WTC11 (cell line): ENCODE results near the gene ARHGAP28. TPM values are rescaled to one million over a fixed set of nuclear protein-coding genes. Genes with fewer than 3 reads are reported as not detected.
A peak's percentile ranks its signal among the peaks of the same experiment; 100 is the strongest.

Source experiments
- ATAC-seq: fragments of 200-7000 bp; cut with Tn5 transposase; 2 replicates; pipeline ENCODE4 v1.10.0; 2021; ENCODE audit warnings: mild to moderate bottlenecking, moderate library complexity
- CTCF ChIA-PET: fragments of 300-600 bp; sonication (Branson Sonifier 250); formaldehyde crosslinking; loops from one replicate; lab custom pipeline; 2021; ENCODE audit warnings: antibody characterized with exemption; lab: Charles Lee
- POLR2A ChIA-PET: fragments of 350-600 bp; sonication (Branson Sonifier 250); formaldehyde crosslinking; loops from one replicate; lab custom pipeline; 2021; ENCODE audit warnings: antibody characterized with exemption; lab: Charles Lee
- DNase-seq: peaks from one replicate; pipeline ENCODE4 v3.0.0; 2021; ENCODE audit warnings: low spot score
- H3K27ac Mint-ChIP-seq: 2 replicates; pipeline ENCODE4 v1.8.0; 2021; ENCODE audit warnings: mixed read lengths
- H3K27me3 Mint-ChIP-seq: 2 replicates; pipeline ENCODE4 v1.8.0; 2021; ENCODE audit warnings: low read depth, mild to moderate bottlenecking, moderate library complexity, mixed read lengths
- H3K36me3 Mint-ChIP-seq: 2 replicates; pipeline ENCODE4 v1.8.0; 2021; ENCODE audit warnings: mixed read lengths
- H3K4me1 Mint-ChIP-seq: 2 replicates; pipeline ENCODE4 v1.8.0; 2022; ENCODE audit warnings: mixed read lengths
- H3K4me3 Mint-ChIP-seq: 2 replicates; pipeline ENCODE4 v1.8.0; 2021; ENCODE audit warnings: mild to moderate bottlenecking, moderate library complexity, mixed read lengths
- H3K9me3 Mint-ChIP-seq: 2 replicates; pipeline ENCODE4 v1.8.0; 2021; ENCODE audit warnings: mixed read lengths
- ESRRA ChIP-seq: sonication (generic); formaldehyde crosslinking; IDR thresholded peaks from 2 replicates; pipeline ENCODE4 v1.8.1; 2022; ENCODE audit warnings: mild to moderate bottlenecking, missing genetic modification reagents, borderline replicate concordance
- ETV6 ChIP-seq: sonication (generic); formaldehyde crosslinking; IDR thresholded peaks from 2 replicates; pipeline ENCODE4 v1.8.1; 2022; ENCODE audit warnings: mild to moderate bottlenecking, missing genetic modification reagents
- FOXJ3 ChIP-seq: sonication (generic); formaldehyde crosslinking; IDR thresholded peaks from 2 replicates; pipeline ENCODE4 v1.9.0; 2021; ENCODE audit warnings: missing genetic modification reagents, mild to moderate bottlenecking, borderline replicate concordance
- OVOL2 ChIP-seq: fragments of 250-450 bp; sonication (Bioruptor Pico); IDR thresholded peaks from 2 replicates; pipeline ENCODE4 v1.9.0; 2021; ENCODE audit warnings: mild to moderate bottlenecking, borderline replicate concordance
- RELA ChIP-seq: sonication (generic); formaldehyde crosslinking; IDR thresholded peaks from 2 replicates; pipeline ENCODE4 v1.8.1; 2022; ENCODE audit warnings: missing genetic modification reagents, mild to moderate bottlenecking, borderline replicate concordance
- RORB ChIP-seq: fragments of 250-450 bp; sonication (Bioruptor Pico); IDR thresholded peaks from 2 replicates; pipeline ENCODE4 v1.9.0; 2021; ENCODE audit warnings: mild to moderate bottlenecking
- TP53 ChIP-seq: sonication (generic); formaldehyde crosslinking; IDR thresholded peaks from 2 replicates; pipeline ENCODE4 v1.8.1; 2023; ENCODE audit warnings: mild to moderate bottlenecking, missing genetic modification reagents
- ZNF396 ChIP-seq: fragments of 250-450 bp; sonication (Bioruptor Pico); IDR thresholded peaks from 2 replicates; pipeline ENCODE4 v1.8.0; 2021; ENCODE audit warnings: mild to moderate bottlenecking, moderate library complexity, borderline replicate concordance
- ZNF671 ChIP-seq: fragments of 250-450 bp; sonication (Bioruptor Pico); IDR thresholded peaks from 2 replicates; pipeline ENCODE4 v1.8.0; 2021; ENCODE audit warnings: mild to moderate bottlenecking
- total RNA-seq: library from RNA; stranded (reverse); gene quantifications from 3 replicates; pipeline ENCODE4 v1.2.3, GENCODE V29; 2021
- TF ChIP-seq, protein P1 (sequence below): sonication (generic); formaldehyde crosslinking; IDR thresholded peaks from 2 replicates; pipeline ENCODE4 v1.8.0; 2022; ENCODE audit warnings: mild to moderate bottlenecking, missing genetic modification reagents
- TF ChIP-seq, protein P2 (sequence below): sonication (generic); formaldehyde crosslinking; IDR thresholded peaks from 2 replicates; pipeline ENCODE4 v1.8.1; 2023; ENCODE audit warnings: mild to moderate bottlenecking, moderate library complexity, missing genetic modification reagents
- TF ChIP-seq, protein P3 (sequence below): sonication (generic); formaldehyde crosslinking; IDR thresholded peaks from 2 replicates; pipeline ENCODE4 v1.8.0; 2023; ENCODE audit warnings: mild to moderate bottlenecking, missing genetic modification reagents
- TF ChIP-seq, protein P4 (sequence below): fragments of 250-450 bp; sonication (Bioruptor Pico); IDR thresholded peaks from 2 replicates; pipeline ENCODE4 v1.8.0; 2021; ENCODE audit warnings: mild to moderate bottlenecking
- TF ChIP-seq, protein P5 (sequence below): sonication (generic); formaldehyde crosslinking; IDR thresholded peaks from 2 replicates; pipeline ENCODE4 v1.8.0; 2022; ENCODE audit warnings: mild to moderate bottlenecking, missing genetic modification reagents
- TF ChIP-seq, protein P6 (sequence below): fragments of 250-450 bp; sonication (Bioruptor Pico); IDR thresholded peaks from 2 replicates; pipeline ENCODE4 v1.9.0; 2021; ENCODE audit warnings: moderate library complexity, mild to moderate bottlenecking, inconsistent platforms, borderline replicate concordance
- TF ChIP-seq, protein P7 (sequence below): fragments of 250-450 bp; sonication (Bioruptor Pico); IDR thresholded peaks from 2 replicates; pipeline ENCODE4 v1.9.0; 2021; ENCODE audit warnings: mild to moderate bottlenecking
- TF ChIP-seq, protein P8 (sequence below): sonication (generic); formaldehyde crosslinking; IDR thresholded peaks from 2 replicates; pipeline ENCODE4 v1.8.0; 2022; ENCODE audit warnings: mild to moderate bottlenecking, missing genetic modification reagents
- TF ChIP-seq, protein P9 (sequence below): sonication (generic); formaldehyde crosslinking; IDR thresholded peaks from 2 replicates; pipeline ENCODE4 v1.8.1; 2023; ENCODE audit warnings: mild to moderate bottlenecking, missing genetic modification reagents, moderate library complexity
- TF ChIP-seq, protein P10 (sequence below): fragments of 250-450 bp; sonication (Bioruptor Pico); IDR thresholded peaks from 2 replicates; pipeline ENCODE4 v1.9.0; 2021; ENCODE audit warnings: mild to moderate bottlenecking

Gene ARHGAP28
- total RNA-seq, 1 experiment from 2014 or later = 14.8 TPM

DNA sequence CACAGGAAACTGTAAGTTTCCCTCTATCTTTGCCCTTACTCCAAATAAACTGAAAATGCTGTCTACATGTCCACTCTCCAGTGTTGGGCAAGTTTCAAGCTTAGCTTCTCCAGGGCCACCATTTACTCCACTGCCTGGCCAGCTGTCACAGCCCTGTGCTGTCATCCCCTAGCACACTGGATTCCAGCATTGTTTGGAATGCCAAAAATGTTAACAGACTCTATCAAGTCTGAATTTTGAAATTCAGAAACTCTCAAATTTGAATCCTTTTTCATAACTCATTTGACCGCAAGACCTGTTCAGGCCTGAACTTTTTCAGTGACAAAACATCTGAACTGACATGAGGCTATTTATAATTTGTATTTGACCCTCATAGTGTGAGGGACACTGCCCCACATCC, 5.2 kb upstream of the ARHGAP28 start (continued):
- TF ChIP-seq, protein P1, sequence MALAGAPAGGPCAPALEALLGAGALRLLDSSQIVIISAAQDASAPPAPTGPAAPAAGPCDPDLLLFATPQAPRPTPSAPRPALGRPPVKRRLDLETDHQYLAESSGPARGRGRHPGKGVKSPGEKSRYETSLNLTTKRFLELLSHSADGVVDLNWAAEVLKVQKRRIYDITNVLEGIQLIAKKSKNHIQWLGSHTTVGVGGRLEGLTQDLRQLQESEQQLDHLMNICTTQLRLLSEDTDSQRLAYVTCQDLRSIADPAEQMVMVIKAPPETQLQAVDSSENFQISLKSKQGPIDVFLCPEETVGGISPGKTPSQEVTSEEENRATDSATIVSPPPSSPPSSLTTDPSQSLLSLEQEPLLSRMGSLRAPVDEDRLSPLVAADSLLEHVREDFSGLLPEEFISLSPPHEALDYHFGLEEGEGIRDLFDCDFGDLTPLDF (CRISPR knock-in tag) = no peak
- TF ChIP-seq ZNF396 (CRISPR knock-in tag) (no peak), RELA (no peak), ZNF671 (CRISPR knock-in tag) (no peak), OVOL2 (CRISPR knock-in tag) (no peak)
- TF ChIP-seq, protein P2, sequence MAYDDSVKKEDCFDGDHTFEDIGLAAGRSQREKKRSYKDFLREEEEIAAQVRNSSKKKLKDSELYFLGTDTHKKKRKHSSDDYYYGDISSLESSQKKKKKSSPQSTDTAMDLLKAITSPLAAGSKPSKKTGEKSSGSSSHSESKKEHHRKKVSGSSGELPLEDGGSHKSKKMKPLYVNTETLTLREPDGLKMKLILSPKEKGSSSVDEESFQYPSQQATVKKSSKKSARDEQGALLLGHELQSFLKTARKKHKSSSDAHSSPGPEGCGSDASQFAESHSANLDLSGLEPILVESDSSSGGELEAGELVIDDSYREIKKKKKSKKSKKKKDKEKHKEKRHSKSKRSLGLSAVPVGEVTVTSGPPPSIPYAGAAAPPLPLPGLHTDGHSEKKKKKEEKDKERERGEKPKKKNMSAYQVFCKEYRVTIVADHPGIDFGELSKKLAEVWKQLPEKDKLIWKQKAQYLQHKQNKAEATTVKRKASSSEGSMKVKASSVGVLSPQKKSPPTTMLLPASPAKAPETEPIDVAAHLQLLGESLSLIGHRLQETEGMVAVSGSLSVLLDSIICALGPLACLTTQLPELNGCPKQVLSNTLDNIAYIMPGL (CRISPR knock-in tag) = no peak
- TF ChIP-seq, protein P3, sequence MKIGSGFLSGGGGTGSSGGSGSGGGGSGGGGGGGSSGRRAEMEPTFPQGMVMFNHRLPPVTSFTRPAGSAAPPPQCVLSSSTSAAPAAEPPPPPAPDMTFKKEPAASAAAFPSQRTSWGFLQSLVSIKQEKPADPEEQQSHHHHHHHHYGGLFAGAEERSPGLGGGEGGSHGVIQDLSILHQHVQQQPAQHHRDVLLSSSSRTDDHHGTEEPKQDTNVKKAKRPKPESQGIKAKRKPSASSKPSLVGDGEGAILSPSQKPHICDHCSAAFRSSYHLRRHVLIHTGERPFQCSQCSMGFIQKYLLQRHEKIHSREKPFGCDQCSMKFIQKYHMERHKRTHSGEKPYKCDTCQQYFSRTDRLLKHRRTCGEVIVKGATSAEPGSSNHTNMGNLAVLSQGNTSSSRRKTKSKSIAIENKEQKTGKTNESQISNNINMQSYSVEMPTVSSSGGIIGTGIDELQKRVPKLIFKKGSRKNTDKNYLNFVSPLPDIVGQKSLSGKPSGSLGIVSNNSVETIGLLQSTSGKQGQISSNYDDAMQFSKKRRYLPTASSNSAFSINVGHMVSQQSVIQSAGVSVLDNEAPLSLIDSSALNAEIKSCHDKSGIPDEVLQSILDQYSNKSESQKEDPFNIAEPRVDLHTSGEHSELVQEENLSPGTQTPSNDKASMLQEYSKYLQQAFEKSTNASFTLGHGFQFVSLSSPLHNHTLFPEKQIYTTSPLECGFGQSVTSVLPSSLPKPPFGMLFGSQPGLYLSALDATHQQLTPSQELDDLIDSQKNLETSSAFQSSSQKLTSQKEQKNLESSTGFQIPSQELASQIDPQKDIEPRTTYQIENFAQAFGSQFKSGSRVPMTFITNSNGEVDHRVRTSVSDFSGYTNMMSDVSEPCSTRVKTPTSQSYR (CRISPR knock-in tag) = no peak
- TF ChIP-seq, protein P4, sequence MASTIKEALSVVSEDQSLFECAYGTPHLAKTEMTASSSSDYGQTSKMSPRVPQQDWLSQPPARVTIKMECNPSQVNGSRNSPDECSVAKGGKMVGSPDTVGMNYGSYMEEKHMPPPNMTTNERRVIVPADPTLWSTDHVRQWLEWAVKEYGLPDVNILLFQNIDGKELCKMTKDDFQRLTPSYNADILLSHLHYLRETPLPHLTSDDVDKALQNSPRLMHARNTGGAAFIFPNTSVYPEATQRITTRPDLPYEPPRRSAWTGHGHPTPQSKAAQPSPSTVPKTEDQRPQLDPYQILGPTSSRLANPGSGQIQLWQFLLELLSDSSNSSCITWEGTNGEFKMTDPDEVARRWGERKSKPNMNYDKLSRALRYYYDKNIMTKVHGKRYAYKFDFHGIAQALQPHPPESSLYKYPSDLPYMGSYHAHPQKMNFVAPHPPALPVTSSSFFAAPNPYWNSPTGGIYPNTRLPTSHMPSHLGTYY (CRISPR knock-in tag) = no peak
- TF ChIP-seq, protein P5, sequence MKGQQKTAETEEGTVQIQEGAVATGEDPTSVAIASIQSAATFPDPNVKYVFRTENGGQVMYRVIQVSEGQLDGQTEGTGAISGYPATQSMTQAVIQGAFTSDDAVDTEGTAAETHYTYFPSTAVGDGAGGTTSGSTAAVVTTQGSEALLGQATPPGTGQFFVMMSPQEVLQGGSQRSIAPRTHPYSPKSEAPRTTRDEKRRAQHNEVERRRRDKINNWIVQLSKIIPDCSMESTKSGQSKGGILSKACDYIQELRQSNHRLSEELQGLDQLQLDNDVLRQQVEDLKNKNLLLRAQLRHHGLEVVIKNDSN (CRISPR knock-in tag) = no peak
- TF ChIP-seq, protein P6, sequence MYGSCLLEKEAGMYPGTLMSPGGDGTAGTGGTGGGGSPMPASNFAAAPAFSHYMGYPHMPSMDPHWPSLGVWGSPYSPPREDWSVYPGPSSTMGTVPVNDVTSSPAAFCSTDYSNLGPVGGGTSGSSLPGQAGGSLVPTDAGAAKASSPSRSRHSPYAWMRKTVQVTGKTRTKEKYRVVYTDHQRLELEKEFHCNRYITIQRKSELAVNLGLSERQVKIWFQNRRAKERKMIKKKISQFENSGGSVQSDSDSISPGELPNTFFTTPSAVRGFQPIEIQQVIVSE (CRISPR knock-in tag) = no peak

DNA sequence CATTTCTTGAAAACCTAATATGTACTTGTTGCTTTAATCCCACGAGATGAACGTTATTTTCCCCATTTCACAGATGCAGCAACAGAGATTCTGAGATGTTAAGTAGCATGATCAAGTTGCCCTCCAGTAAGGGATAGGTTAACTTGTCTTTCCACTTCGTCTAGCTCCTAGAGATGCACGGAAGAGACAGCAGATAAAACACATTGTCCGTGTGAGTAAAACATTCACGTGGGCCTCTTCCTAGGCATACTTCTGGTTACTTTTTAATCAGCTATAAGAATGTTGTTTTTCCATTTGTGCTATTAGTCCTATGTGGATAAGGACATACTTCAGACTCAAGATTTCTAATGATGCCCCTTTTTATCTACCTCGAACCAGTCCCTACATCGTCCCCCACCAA, 1.2 kb upstream of the ARHGAP28 start:
- H3K36me3 Mint-ChIP-seq = no peaks in the 10 kb centered on the region
- H3K27me3 Mint-ChIP-seq = no peaks in the 10 kb centered on the region
- POLR2A ChIA-PET = no interaction called here
- H3K4me3 Mint-ChIP-seq = peak overlapping the region; percentile 98
- no peaks in the 10 kb centered on the region for H3K9me3 Mint-ChIP-seq
- peaks cover 46% of the 10 kb centered on the region for H3K4me1 Mint-ChIP-seq
- ATAC-seq (no peak), DNase-seq (no peak)
- H3K27ac Mint-ChIP-seq = peak overlapping the region; percentile 100
- CTCF ChIA-PET = interaction anchor here (1.8 kb wide), 1 partner anchor 158 kb away, joined by 7 read pairs; no protein-coding TSS in a partner anchor
- TF ChIP-seq ETV6 (CRISPR knock-in tag) = no peak
- TF ChIP-seq, all 79 proteins: peak for 0

DNA sequence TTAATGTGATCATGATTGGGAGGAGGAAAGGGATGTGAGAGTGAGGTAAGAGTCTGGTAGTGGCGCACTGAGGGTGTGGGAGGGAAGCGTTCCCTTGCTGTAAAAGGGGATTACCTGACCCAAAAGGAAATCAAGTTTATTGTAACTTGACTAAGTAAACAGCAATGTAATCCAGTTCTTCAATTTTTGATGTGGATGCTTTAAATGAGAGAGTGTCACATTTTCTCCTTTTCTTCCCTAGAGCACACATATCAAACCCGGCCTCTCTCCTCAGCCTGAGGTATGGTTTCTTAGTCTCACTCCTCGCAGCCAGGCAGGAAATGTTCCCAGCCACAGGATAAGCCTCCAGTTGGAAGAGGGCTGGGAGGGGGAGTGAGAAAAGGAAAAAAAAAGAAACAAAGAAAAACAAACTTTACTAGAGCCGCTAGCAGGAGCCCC, 688 bp upstream of the ARHGAP28 start:
- no peaks in the 10 kb centered on the region for H3K9me3 Mint-ChIP-seq
- no peaks in the 10 kb centered on the region for H3K27me3 Mint-ChIP-seq
- no peaks in the 10 kb centered on the region for H3K36me3 Mint-ChIP-seq
- no peak for ATAC-seq
- peaks cover 51% of the 10 kb centered on the region for H3K4me1 Mint-ChIP-seq
- peak overlapping the region; percentile 98 for H3K4me3 Mint-ChIP-seq
- ChIA-PET CTCF (interaction anchor here (0.6 to 1.8 kb wide), 5 partner anchors 8 to 157 kb away, joined by 3 to 7 read pairs (median 3); no protein-coding TSS in a partner anchor), POLR2A (interaction anchor here (0.5 kb wide), 1 partner anchor 155 kb away, joined by 5 read pairs; no protein-coding TSS in a partner anchor)
- DNase-seq = no peak
- peak overlapping the region; percentile 100 for H3K27ac Mint-ChIP-seq
- TF ChIP-seq ESRRA (CRISPR knock-in tag) = no peak
- no peak for TF ChIP-seq TP53 (CRISPR knock-in tag)
- TF ChIP-seq, protein P7, sequence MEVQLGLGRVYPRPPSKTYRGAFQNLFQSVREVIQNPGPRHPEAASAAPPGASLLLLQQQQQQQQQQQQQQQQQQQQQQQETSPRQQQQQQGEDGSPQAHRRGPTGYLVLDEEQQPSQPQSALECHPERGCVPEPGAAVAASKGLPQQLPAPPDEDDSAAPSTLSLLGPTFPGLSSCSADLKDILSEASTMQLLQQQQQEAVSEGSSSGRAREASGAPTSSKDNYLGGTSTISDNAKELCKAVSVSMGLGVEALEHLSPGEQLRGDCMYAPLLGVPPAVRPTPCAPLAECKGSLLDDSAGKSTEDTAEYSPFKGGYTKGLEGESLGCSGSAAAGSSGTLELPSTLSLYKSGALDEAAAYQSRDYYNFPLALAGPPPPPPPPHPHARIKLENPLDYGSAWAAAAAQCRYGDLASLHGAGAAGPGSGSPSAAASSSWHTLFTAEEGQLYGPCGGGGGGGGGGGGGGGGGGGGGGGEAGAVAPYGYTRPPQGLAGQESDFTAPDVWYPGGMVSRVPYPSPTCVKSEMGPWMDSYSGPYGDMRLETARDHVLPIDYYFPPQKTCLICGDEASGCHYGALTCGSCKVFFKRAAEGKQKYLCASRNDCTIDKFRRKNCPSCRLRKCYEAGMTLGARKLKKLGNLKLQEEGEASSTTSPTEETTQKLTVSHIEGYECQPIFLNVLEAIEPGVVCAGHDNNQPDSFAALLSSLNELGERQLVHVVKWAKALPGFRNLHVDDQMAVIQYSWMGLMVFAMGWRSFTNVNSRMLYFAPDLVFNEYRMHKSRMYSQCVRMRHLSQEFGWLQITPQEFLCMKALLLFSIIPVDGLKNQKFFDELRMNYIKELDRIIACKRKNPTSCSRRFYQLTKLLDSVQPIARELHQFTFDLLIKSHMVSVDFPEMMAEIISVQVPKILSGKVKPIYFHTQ (CRISPR knock-in tag) = no peak
- TF ChIP-seq, protein P8, sequence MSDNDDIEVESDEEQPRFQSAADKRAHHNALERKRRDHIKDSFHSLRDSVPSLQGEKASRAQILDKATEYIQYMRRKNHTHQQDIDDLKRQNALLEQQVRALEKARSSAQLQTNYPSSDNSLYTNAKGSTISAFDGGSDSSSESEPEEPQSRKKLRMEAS (CRISPR knock-in tag) = no peak
- TF ChIP-seq, protein P9, sequence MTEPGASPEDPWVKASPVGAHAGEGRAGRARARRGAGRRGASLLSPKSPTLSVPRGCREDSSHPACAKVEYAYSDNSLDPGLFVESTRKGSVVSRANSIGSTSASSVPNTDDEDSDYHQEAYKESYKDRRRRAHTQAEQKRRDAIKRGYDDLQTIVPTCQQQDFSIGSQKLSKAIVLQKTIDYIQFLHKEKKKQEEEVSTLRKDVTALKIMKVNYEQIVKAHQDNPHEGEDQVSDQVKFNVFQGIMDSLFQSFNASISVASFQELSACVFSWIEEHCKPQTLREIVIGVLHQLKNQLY (CRISPR knock-in tag) = no peak
- TF ChIP-seq, protein P10, sequence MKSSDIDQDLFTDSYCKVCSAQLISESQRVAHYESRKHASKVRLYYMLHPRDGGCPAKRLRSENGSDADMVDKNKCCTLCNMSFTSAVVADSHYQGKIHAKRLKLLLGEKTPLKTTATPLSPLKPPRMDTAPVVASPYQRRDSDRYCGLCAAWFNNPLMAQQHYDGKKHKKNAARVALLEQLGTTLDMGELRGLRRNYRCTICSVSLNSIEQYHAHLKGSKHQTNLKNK (CRISPR knock-in tag) = no peak
- no peak for TF ChIP-seq RORB (CRISPR knock-in tag)
- TF ChIP-seq FOXJ3 (CRISPR knock-in tag) = no peak
